HEK293 (cell line): ENCODE results near the gene INCA1.
"Not testable (repeated sequence)": the region's sequence is repeated elsewhere in the genome, so short reads cannot be mapped to it uniquely, and the experiment has no call there.

Experiments
- CTCF ChIA-PET: fragments of 350-600 bp; formaldehyde crosslinking; extraction: SDS; loops from one replicate; lab custom pipeline; 2021; ENCODE audit warnings: antibody characterized with exemption; lab: Yijun Ruan, JAX
- POLR2A ChIA-PET: fragments of 300-600 bp; formaldehyde crosslinking; extraction: SDS; loops from one replicate; lab custom pipeline; 2020; ENCODE audit warnings: antibody characterized with exemption, inconsistent platforms; lab: Yijun Ruan, JAX
- H3K27ac ChIP-seq: fragments of 200-500 bp; sonication (Bioruptor generic); 2 replicates; pipeline ENCODE4 v1.5.1; 2014; ENCODE audit warnings: low read depth, low read length, control low read depth, inconsistent platforms; ENCODE audit errors: extremely low read depth
- H3K36me3 ChIP-seq, 2 experiments: fragments of 200-500 bp in 1 of 2; sonication (Bioruptor generic) in 1 of 2; 1 replicate in 1 of 2; 2 replicates in 1 of 2; pipeline ENCODE4 v1.5.1; 2014 to 2017; ENCODE audit warnings: inconsistent platforms in 2 of 2, low read length in 2 of 2; ENCODE audit not compliant: control insufficient read depth in 2 of 2, insufficient read depth in 1 of 2
- H3K4me1 ChIP-seq: fragments of 200-500 bp; sonication (Bioruptor generic); 2 replicates; pipeline ENCODE4 v1.5.1; 2014; ENCODE audit warnings: mild to moderate bottlenecking, low read length, inconsistent platforms; ENCODE audit not compliant: control insufficient read depth, insufficient read depth
- H3K4me3 ChIP-seq: 2 replicates; pipeline ENCODE4 v1.5.1; 2011; ENCODE audit warnings: low read depth, mild to moderate bottlenecking, control low read depth, low read length, moderate library complexity
- H3K9me3 ChIP-seq: fragments of 200-500 bp; sonication (Bioruptor generic); 2 replicates; pipeline ENCODE4 v1.5.1; 2014; ENCODE audit warnings: low read depth, low read length, inconsistent platforms; ENCODE audit not compliant: control insufficient read depth, insufficient read depth
- AEBP2 ChIP-seq: fragments of 450-650 bp; formaldehyde crosslinking; IDR thresholded peaks from 2 replicates; pipeline ENCODE4 v1.5.1; 2016; ENCODE audit warnings: missing biosample characterization, missing genetic modification characterization, borderline replicate concordance
- EGR2 ChIP-seq: fragments of 450-650 bp; formaldehyde crosslinking; IDR thresholded peaks from 2 replicates; pipeline ENCODE4 v1.5.1; 2016; ENCODE audit warnings: low read depth, missing biosample characterization, missing genetic modification characterization
- KLF1 ChIP-seq: fragments of 450-650 bp; formaldehyde crosslinking; IDR thresholded peaks from 2 replicates; pipeline ENCODE4 v1.5.1; 2016; ENCODE audit warnings: missing biosample characterization, missing genetic modification characterization
- PBX3 ChIP-seq: sonication (generic); formaldehyde crosslinking; IDR thresholded peaks from 2 replicates; pipeline ENCODE4 v1.8.1; 2022; ENCODE audit warnings: mild to moderate bottlenecking, moderate library complexity, missing genetic modification reagents
- PRDM10 ChIP-seq: fragments of 450-650 bp; formaldehyde crosslinking; IDR thresholded peaks from 2 replicates; pipeline ENCODE4 v1.5.1; 2016; ENCODE audit warnings: missing biosample characterization, missing genetic modification characterization
- PRDM6 ChIP-seq: fragments of 450-650 bp; formaldehyde crosslinking; IDR thresholded peaks from 2 replicates; pipeline ENCODE4 v1.5.1; 2017; ENCODE audit warnings: missing biosample characterization, missing genetic modification characterization
- RBAK ChIP-seq: fragments of 450-650 bp; formaldehyde crosslinking; IDR thresholded peaks from 2 replicates; pipeline ENCODE4 v1.5.1; 2016; ENCODE audit warnings: missing biosample characterization, missing genetic modification characterization
- SCRT2 ChIP-seq: fragments of 450-650 bp; formaldehyde crosslinking; IDR thresholded peaks from 2 replicates; pipeline ENCODE4 v1.5.1; 2016; ENCODE audit warnings: missing biosample characterization, missing genetic modification characterization
- SETDB1 ChIP-seq: IDR thresholded peaks from one replicate; pipeline ENCODE4 v1.6.1; 2017; ENCODE audit warnings: mild to moderate bottlenecking, low read length, moderate library complexity, mixed read lengths; ENCODE audit not compliant: insufficient read length
- YY1 ChIP-seq: fragments of 450-650 bp; formaldehyde crosslinking; IDR thresholded peaks from 2 replicates; pipeline ENCODE4 v1.5.1; 2018; ENCODE audit warnings: missing biosample characterization, missing genetic modification characterization
- ZNF121 ChIP-seq: fragments of 450-650 bp; formaldehyde crosslinking; IDR thresholded peaks from 2 replicates; pipeline ENCODE4 v1.5.1; 2016; ENCODE audit warnings: missing biosample characterization, missing genetic modification characterization
- ZNF175 ChIP-seq: fragments of 450-650 bp; formaldehyde crosslinking; IDR thresholded peaks from 2 replicates; pipeline ENCODE4 v1.5.1; 2016; ENCODE audit warnings: missing biosample characterization, missing genetic modification characterization
- ZNF19 ChIP-seq: fragments of 450-650 bp; formaldehyde crosslinking; IDR thresholded peaks from 2 replicates; pipeline ENCODE4; 2016; ENCODE audit warnings: missing biosample characterization, missing genetic modification characterization, low read depth
- ZNF211 ChIP-seq: fragments of 450-650 bp; formaldehyde crosslinking; IDR thresholded peaks from 2 replicates; pipeline ENCODE4 v1.5.1; 2016; ENCODE audit warnings: low read depth, missing biosample characterization, missing genetic modification characterization
- ZNF398 ChIP-seq: fragments of 450-650 bp; formaldehyde crosslinking; IDR thresholded peaks from 2 replicates; pipeline ENCODE4 v1.5.1; 2017; ENCODE audit warnings: missing biosample characterization, missing genetic modification characterization
- ZNF416 ChIP-seq: fragments of 450-650 bp; formaldehyde crosslinking; IDR thresholded peaks from 2 replicates; pipeline ENCODE4 v1.5.1; 2016; ENCODE audit warnings: missing biosample characterization, missing genetic modification characterization

INCA1 gene

GRCh38 chr17:5030168-5030567 lies 32.8 kb upstream of the INCA1 start:
- not testable (repeated sequence) for H3K9me3 ChIP-seq, H3K4me3 ChIP-seq, H3K4me1 ChIP-seq, H3K27ac ChIP-seq, H3K36me3 ChIP-seq
- peak; percentile 83 for TF ChIP-seq PRDM10 (tag by site-specific recombination)
- peak; percentile 60 for TF ChIP-seq ZNF398
- CTCF ChIA-PET = interaction anchor here (0.6 to 3.8 kb wide), 12 partner anchors 10 to 372 kb away, joined by 3 to 42 read pairs (median 6); partner anchors contain the start of genes CAMTA2, INCA1 and KIF1C
- POLR2A ChIA-PET = interaction anchor here (0.7 kb wide), 1 partner anchor 33 kb away, joined by 3 read pairs; no protein-coding TSS in a partner anchor

GRCh38 chr17:5027916-5028315 lies 30.6 kb upstream of the INCA1 start:
- H3K36me3 ChIP-seq = peaks cover 0 to 7% of the 10 kb centered on the region in 2 experiments; a peak in 1 of 3 replicates
- H3K9me3 ChIP-seq = no peaks in the 10 kb centered on the region
- 0 out of 2 replicates have a peak, but pooled peaks cover 2% of the 10 kb centered on the region for H3K4me1 ChIP-seq
- CTCF ChIA-PET = interaction anchor here (0.6 to 3.8 kb wide), 6 partner anchors 10 to 125 kb away, joined by 3 to 42 read pairs (median 4); partner anchors contain the start of gene CHRNE
- no peak overlapping the region for H3K4me3 ChIP-seq
- TF ChIP-seq PBX3 (CRISPR knock-in tag) = no peak
- TF ChIP-seq SETDB1 = no peak
- H3K27ac ChIP-seq = no peak overlapping the region
- POLR2A ChIA-PET = interaction anchor here (0.6 to 1.8 kb wide), 5 partner anchors 19 to 88 kb away, joined by 3 to 7 read pairs (median 4); partner anchors contain the start of genes INCA1, KIF1C, RNF167 and SLC25A11

DNA sequence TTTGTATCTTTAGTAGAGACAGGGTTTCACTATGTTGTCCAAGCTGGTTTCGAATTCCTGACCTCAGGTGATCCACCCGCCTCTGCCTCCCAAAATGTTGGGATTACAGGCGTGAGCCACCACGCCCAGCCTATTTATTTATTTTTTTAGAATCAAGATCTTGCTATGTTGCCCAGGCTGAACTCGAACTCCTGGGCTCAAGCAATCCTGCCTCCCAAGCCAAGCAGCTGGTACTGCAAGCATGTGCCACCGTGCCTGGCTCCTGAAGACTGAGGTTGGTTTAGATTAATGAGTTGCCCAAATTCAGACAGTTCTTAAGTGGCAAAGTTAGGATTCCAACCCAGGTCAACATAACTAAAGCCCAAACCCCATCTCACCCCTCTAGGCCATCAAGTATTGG lies 30.0 kb upstream of the INCA1 start:
- TF ChIP-seq ZNF416 (tag by site-specific recombination) (no peak), KLF1 (tag by site-specific recombination) (peak; percentile 60), ZNF121 (tag by site-specific recombination) (no peak)
- no peak overlapping the region for H3K27ac ChIP-seq
- POLR2A ChIA-PET = interaction anchor here (1.3 to 1.6 kb wide), 2 partner anchors 30 to 60 kb away, joined by 4 read pairs; partner anchors contain the start of genes INCA1, KIF1C and SPAG7
- CTCF ChIA-PET = interaction anchor here (0.7 to 3.8 kb wide), 3 partner anchors 18 to 124 kb away, joined by 3 to 42 read pairs (median 3); partner anchors contain the start of gene CHRNE
- H3K36me3 ChIP-seq = peaks cover 0 to 12% of the 10 kb centered on the region in 2 experiments; a peak in 1 of 3 replicates
- no peak overlapping the region for H3K4me3 ChIP-seq
- H3K4me1 ChIP-seq = 0 out of 2 replicates have a peak, but pooled peaks cover 2% of the 10 kb centered on the region
- no peaks in the 10 kb centered on the region for H3K9me3 ChIP-seq

DNA sequence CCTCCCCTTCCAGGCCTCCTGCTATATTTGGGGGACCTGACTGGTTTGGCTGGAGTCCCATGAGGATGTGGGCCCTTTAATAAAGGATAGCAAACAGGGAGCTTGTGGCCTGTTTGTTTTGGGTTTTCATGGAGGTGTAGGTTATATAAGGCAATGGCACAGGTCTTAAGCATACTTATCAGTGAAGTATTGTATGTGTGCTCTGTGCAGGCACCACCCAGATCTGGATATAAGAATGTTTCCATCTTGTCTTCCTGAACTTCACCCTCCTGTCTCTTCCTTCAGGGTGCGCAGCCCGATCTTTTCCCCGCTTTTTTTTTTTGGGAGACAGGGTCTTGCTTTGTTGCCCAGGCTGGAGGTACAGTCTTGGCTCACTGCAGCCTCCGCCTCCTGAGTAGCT lies 27.3 kb upstream of the INCA1 start:
- no peaks in the 10 kb centered on the region for H3K4me1 ChIP-seq
- H3K4me3 ChIP-seq = no peak overlapping the region
- H3K27ac ChIP-seq = no peak overlapping the region
- ChIA-PET CTCF (interaction anchor here (0.6 kb wide), 1 partner anchor 10 kb away, joined by 5 read pairs; no protein-coding TSS in a partner anchor), POLR2A (no interaction called here)
- peaks cover 10 to 39% of the 10 kb centered on the region in 2 experiments; a peak in 2 of 3 replicates for H3K36me3 ChIP-seq
- H3K9me3 ChIP-seq = no peaks in the 10 kb centered on the region
- TF ChIP-seq ZNF211 (tag by site-specific recombination) (no peak), YY1 (tag by site-specific recombination) (no peak), PRDM6 (no peak), AEBP2 (tag by site-specific recombination) (no peak), ZNF175 (no peak), ZNF19 (tag by site-specific recombination) (no peak), RBAK (tag by site-specific recombination) (no peak), SCRT2 (tag by site-specific recombination) (no peak), EGR2 (no peak), ZNF121 (tag by site-specific recombination) (no peak)
